Activated naive CD4-positive, alpha-beta T cell treated with anti-CD3 and anti-CD28 coated beads, Interleukin-2, amount 10 ng/mL, durations not matched to agents 7 days and 5 days (primary cell): Measurements from ENCODE around the gene SYDE1.

Source experiments
- CTCF ChIA-PET: fragments of 350-600 bp; sonication (Branson Sonifier 250); formaldehyde crosslinking; loops from one replicate; lab custom pipeline; 2021; ENCODE audit warnings: antibody characterized with exemption; lab: Charles Lee
- DNase-seq: peaks from one replicate; pipeline ENCODE4 v3.0.0-alpha.2; 2020
- H3K27ac Mint-ChIP-seq: one replicate; pipeline ENCODE4 v1.8.0; 2021; ENCODE audit warnings: mild to moderate bottlenecking, moderate library complexity, mixed read lengths
- H3K27me3 Mint-ChIP-seq: one replicate; pipeline ENCODE4 v1.8.0; 2021; ENCODE audit warnings: mild to moderate bottlenecking, mixed read lengths
- H3K36me3 Mint-ChIP-seq: one replicate; pipeline ENCODE4 v1.8.0; 2021; ENCODE audit warnings: mixed read lengths
- H3K4me1 Mint-ChIP-seq: one replicate; pipeline ENCODE4 v1.8.0; 2021; ENCODE audit warnings: mixed read lengths
- H3K4me3 Mint-ChIP-seq: one replicate; pipeline ENCODE4 v1.8.0; 2021; ENCODE audit warnings: mild to moderate bottlenecking, moderate library complexity, mixed read lengths
- H3K9me3 Mint-ChIP-seq: one replicate; pipeline ENCODE4 v1.8.0; 2021; ENCODE audit warnings: mixed read lengths

Gene SYDE1

GRCh38 chr19:15124572-15125231 is 17.5 kb downstream of the SYDE1 start:
- Mint-ChIP-seq H3K4me1 (peaks cover 36% of the 10 kb centered on the region), H3K27me3 (no peaks in the 10 kb centered on the region), H3K4me3 (peak overlapping the region; percentile 83), H3K36me3 (peaks cover 27% of the 10 kb centered on the region), H3K27ac (peak overlapping the region; percentile 96), H3K9me3 (no peaks in the 10 kb centered on the region)
- no peak for DNase-seq
- CTCF ChIA-PET = interaction anchor here (0.7 to 2.7 kb wide), 4 partner anchors 23 to 63 kb away, joined by 3 to 9 read pairs (median 4); no protein-coding TSS in a partner anchor

GRCh38 chr19:15125232-15126067 is 18.2 kb downstream of the SYDE1 start:
- H3K27ac Mint-ChIP-seq = peak overlapping the region; percentile 96
- H3K36me3 Mint-ChIP-seq = peaks cover 20% of the 10 kb centered on the region
- H3K4me3 Mint-ChIP-seq = peak overlapping the region; percentile 83
- CTCF ChIA-PET = no interaction called here
- H3K9me3 Mint-ChIP-seq = no peaks in the 10 kb centered on the region
- peaks cover 44% of the 10 kb centered on the region for H3K4me1 Mint-ChIP-seq
- peak; percentile 99 for DNase-seq
- H3K27me3 Mint-ChIP-seq = no peaks in the 10 kb centered on the region

- peaks cover 47% of the 10 kb centered on the region for H3K4me1 Mint-ChIP-seq
- no peak overlapping the region for H3K4me3 Mint-ChIP-seq
- no peaks in the 10 kb centered on the region for H3K27me3 Mint-ChIP-seq
- no peak overlapping the region for H3K27ac Mint-ChIP-seq
- CTCF ChIA-PET = interaction anchor here (0.8 kb wide), 1 partner anchor 47 kb away, joined by 3 read pairs; no protein-coding TSS in a partner anchor
- H3K9me3 Mint-ChIP-seq = no peaks in the 10 kb centered on the region
- DNase-seq = no peak
- peaks cover 12% of the 10 kb centered on the region for H3K36me3 Mint-ChIP-seq
Observed at GRCh38 chr19:15126131-15126910, 19.1 kb downstream of the SYDE1 start.

GRCh38 chr19:15128162-15128770 is 21.1 kb downstream of the SYDE1 start:
- Mint-ChIP-seq H3K27ac (no peak overlapping the region), H3K9me3 (no peaks in the 10 kb centered on the region), H3K4me1 (peaks cover 48% of the 10 kb centered on the region), H3K27me3 (no peaks in the 10 kb centered on the region), H3K4me3 (no peak overlapping the region), H3K36me3 (peaks cover 5% of the 10 kb centered on the region)
- CTCF ChIA-PET = no interaction called here
- DNase-seq = no peak

GRCh38 chr19:15129856-15130585 is 22.8 kb downstream of the SYDE1 start:
- Mint-ChIP-seq H3K9me3 (no peaks in the 10 kb centered on the region), H3K36me3 (no peaks in the 10 kb centered on the region), H3K4me1 (peaks cover 34% of the 10 kb centered on the region), H3K27ac (peak overlapping the region; percentile 75), H3K4me3 (no peak overlapping the region), H3K27me3 (no peaks in the 10 kb centered on the region)
- CTCF ChIA-PET = interaction anchor here (2.1 kb wide), 1 partner anchor 29 kb away, joined by 7 read pairs; no protein-coding TSS in a partner anchor
- peak; percentile 47 for DNase-seq

DNA sequence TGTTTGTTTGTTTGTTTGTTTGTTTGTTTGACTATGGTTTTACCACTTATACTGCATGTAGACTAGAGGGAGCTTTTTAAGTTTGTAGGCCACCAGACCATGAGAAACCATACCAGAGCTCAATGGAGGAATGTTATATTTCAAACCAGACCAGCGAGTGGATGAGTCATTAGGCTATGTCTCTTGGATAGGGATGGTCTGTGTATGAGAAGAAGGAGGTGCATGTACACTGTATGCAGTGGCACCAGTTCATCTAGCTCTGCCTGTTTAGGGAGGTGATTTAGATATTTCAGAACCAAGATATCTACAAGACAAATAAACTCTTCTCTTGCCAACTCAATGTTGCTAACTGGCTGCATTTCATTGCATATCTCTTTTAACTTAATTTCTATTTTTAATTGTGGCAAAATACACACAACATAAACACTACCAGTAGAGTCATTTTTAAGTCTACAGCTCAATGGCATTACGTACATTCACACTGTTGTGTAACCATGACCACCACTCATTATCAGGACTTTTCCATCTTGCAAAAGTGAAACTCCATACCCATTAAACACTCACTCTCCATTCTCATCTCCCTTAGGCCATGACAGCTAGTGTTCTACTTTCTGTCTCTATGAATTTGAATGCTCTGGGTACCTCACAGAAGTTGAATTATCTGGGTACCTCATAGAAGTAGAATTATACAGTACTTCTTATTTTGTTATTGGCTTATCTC is 29.2 kb downstream of the SYDE1 start:
- Mint-ChIP-seq H3K27me3 (peaks cover 5% of the 10 kb centered on the region), H3K4me3 (no peak overlapping the region), H3K27ac (no peak overlapping the region), H3K9me3 (peaks cover 11% of the 10 kb centered on the region), H3K36me3 (peaks cover 2% of the 10 kb centered on the region), H3K4me1 (peaks cover 2% of the 10 kb centered on the region)
- CTCF ChIA-PET = interaction anchor here (1.2 kb wide), 1 partner anchor 18 kb away, joined by 3 read pairs; no protein-coding TSS in a partner anchor
- DNase-seq = no peak

DNA sequence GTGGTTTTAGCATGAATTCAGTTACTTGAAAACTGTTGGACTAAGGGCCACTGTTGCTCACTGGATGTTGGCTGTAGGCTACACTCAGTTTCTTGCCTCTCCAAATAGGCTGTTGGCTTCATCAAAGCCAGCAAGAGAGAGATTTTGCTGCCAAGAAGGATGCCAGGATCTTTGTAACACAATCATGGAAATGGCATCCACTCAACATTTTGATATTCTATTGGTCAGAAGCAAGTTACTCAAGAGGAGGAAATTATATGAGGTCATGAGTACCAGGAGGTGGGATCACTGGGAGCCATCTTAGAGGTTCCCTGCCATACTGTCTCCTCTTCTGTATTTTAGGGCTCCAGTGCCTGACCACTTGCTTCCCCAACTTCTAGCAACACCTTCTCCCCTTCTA is 30.6 kb downstream of the SYDE1 start:
- Mint-ChIP-seq H3K27ac (peak overlapping the region; percentile 14), H3K36me3 (peaks cover 2% of the 10 kb centered on the region), H3K4me1 (no peaks in the 10 kb centered on the region), H3K4me3 (no peak overlapping the region), H3K9me3 (peaks cover 11% of the 10 kb centered on the region), H3K27me3 (peaks cover 5% of the 10 kb centered on the region)
- no peak for DNase-seq
- CTCF ChIA-PET = no interaction called here

- Mint-ChIP-seq H3K4me3 (no peak overlapping the region), H3K9me3 (peaks cover 11% of the 10 kb centered on the region), H3K36me3 (peaks cover 2% of the 10 kb centered on the region), H3K4me1 (no peaks in the 10 kb centered on the region), H3K27ac (no peak overlapping the region), H3K27me3 (peaks cover 5% of the 10 kb centered on the region)
- CTCF ChIA-PET = no interaction called here
- no peak for DNase-seq
Observed at GRCh38 chr19:15138427-15138826, 31.2 kb downstream of the SYDE1 start.

GRCh38 chr19:15141143-15141542 is 33.9 kb downstream of the SYDE1 start:
- no peak for DNase-seq
- Mint-ChIP-seq H3K4me1 (no peaks in the 10 kb centered on the region), H3K27me3 (no peaks in the 10 kb centered on the region), H3K9me3 (peaks cover 11% of the 10 kb centered on the region), H3K27ac (no peak overlapping the region), H3K36me3 (peaks cover 2% of the 10 kb centered on the region), H3K4me3 (no peak overlapping the region)
- CTCF ChIA-PET = no interaction called here

DNA sequence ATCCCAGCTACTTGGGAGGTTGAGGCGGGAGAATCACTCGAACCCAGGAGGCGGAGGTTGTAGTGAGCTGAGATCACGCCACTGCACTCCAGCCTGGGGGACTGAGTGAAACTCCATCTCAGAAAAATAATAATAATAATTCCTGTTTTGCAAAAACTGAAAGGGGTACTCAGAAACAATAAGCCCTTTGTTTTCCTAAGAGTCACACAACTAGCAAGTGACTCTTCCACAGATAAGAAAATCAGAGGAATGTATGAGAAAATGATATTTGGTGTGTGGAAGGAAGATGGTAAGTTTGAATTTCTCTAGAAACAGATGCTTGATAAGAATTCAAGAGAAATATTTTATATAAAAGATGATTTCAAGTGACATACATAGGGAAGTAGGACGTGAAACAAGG is 35.1 kb downstream of the SYDE1 start:
- H3K9me3 Mint-ChIP-seq = peaks cover 11% of the 10 kb centered on the region
- CTCF ChIA-PET = no interaction called here
- no peak for DNase-seq
- H3K4me3 Mint-ChIP-seq = no peak overlapping the region
- H3K36me3 Mint-ChIP-seq = peaks cover 2% of the 10 kb centered on the region
- no peaks in the 10 kb centered on the region for H3K4me1 Mint-ChIP-seq
- H3K27me3 Mint-ChIP-seq = peaks cover 5% of the 10 kb centered on the region
- H3K27ac Mint-ChIP-seq = no peak overlapping the region

- Mint-ChIP-seq H3K9me3 (peaks cover 4% of the 10 kb centered on the region), H3K4me3 (no peak overlapping the region), H3K27me3 (peaks cover 9% of the 10 kb centered on the region), H3K36me3 (peaks cover 2% of the 10 kb centered on the region), H3K4me1 (peaks cover 4% of the 10 kb centered on the region), H3K27ac (no peak overlapping the region)
- CTCF ChIA-PET = interaction anchor here (0.7 kb wide), 1 partner anchor 55 kb away, joined by 3 read pairs; no protein-coding TSS in a partner anchor
- DNase-seq = no peak
Observed at GRCh38 chr19:15144046-15144646, 36.9 kb downstream of the SYDE1 start.

DNA sequence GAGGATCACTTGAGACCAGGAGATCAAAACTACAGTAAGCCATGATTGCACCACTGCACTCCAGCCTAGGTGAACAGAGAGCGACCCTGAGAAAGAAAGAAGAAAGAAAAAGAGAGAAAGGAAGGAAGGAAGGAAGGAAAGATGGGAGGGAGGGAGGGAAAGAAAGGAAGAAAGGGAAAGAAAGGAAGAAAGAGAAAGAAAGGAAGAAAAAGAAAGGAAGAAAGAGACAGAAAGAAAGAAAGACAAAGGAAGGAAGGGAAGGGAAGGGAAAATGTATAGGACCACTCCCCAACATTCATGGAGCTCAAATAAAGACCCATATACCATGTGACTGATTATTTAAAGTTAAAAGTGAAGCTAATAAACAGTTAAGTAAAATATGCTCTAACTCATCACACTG is 39.9 kb downstream of the SYDE1 start:
- CTCF ChIA-PET = interaction anchor here (1.1 to 2.2 kb wide), 2 partner anchors 46 to 55 kb away, joined by 3 to 13 read pairs; no protein-coding TSS in a partner anchor
- DNase-seq = no peak
- Mint-ChIP-seq H3K4me3 (no peak overlapping the region), H3K9me3 (no peaks in the 10 kb centered on the region), H3K27ac (no peak overlapping the region), H3K36me3 (no peaks in the 10 kb centered on the region), H3K4me1 (peaks cover 4% of the 10 kb centered on the region), H3K27me3 (peaks cover 21% of the 10 kb centered on the region)
